A549 (cell line): ENCODE data around the gene ROR2. TPM values are rescaled to one million over a fixed set of nuclear protein-coding genes. Genes with fewer than 3 reads are reported as not detected.

ENCODE experiments used
- ATAC-seq, 2 experiments: fragments of 200-7000 bp in 1 of 2; fragments of >200 bp in 1 of 2; cut with Nextera tagmentation in 1 of 2; cut with Tn5 transposase in 1 of 2; 3 replicates each; pipeline versions ENCODE4 v1.8.0 to v1.9.1; 2018 to 2020; ENCODE audit warnings: mild to moderate bottlenecking in 1 of 2, moderate library complexity in 1 of 2
- CTCF ChIA-PET: fragments of 300-600 bp; sonication (Branson Sonifier 250); formaldehyde crosslinking; extraction: SDS; loops from one replicate; lab custom pipeline; 2021; ENCODE audit warnings: antibody characterized with exemption, inconsistent platforms; lab: Yijun Ruan, JAX
- POLR2A ChIA-PET: fragments of 350-600 bp; formaldehyde crosslinking; extraction: SDS; loops from one replicate; lab custom pipeline; 2021; ENCODE audit warnings: antibody characterized with exemption, inconsistent platforms; lab: Yijun Ruan, JAX
- DNase-seq, 2 experiments: peaks; one replicate each; pipeline versions ENCODE4 v3.0.0 to v3.0.0-alpha.2; 2011 to 2016; ENCODE audit warnings: low read depth in 1 of 2, low spot score in 1 of 2
- FAIRE-seq: peaks from 2 replicates; lab custom pipeline; 2011; peaks lifted over from hg19 to GRCh38; lab: Jason Lieb, UNC
- H3K27ac ChIP-seq, 2 experiments: fragments of >200 bp; sonication (Bioruptor Twin); formaldehyde crosslinking; 3 replicates each; pipeline ENCODE4 v1.5.1; 2016 to 2017
- H3K4me1 ChIP-seq: fragments of >200 bp; sonication (Bioruptor Twin); formaldehyde crosslinking; 3 replicates; pipeline ENCODE4 v1.6.1; 2016
- H3K4me2 ChIP-seq: fragments of >200 bp; sonication (Bioruptor Twin); formaldehyde crosslinking; 3 replicates; pipeline ENCODE4 v1.6.1; 2016
- H3K4me3 ChIP-seq: fragments of >200 bp; sonication (Bioruptor Twin); formaldehyde crosslinking; 3 replicates; pipeline ENCODE4 v1.5.1; 2016
- H3K9me3 ChIP-seq: fragments of >200 bp; sonication (Bioruptor Twin); formaldehyde crosslinking; 3 replicates; pipeline ENCODE4 v1.6.1; 2016
- ATOH8 ChIP-seq: fragments of 250-450 bp; sonication (Bioruptor Pico); IDR thresholded peaks from 2 replicates; pipeline ENCODE4 v1.5.0; 2020; ENCODE audit warnings: low read depth, mild to moderate bottlenecking, moderate library complexity
- BCL3 ChIP-seq: fragments of >200 bp; sonication (Bioruptor Twin); formaldehyde crosslinking; IDR thresholded peaks from 3 replicates; pipeline ENCODE4 v1.6.1; 2016
- BHLHE40 ChIP-seq: IDR thresholded peaks from 2 replicates; pipeline ENCODE4 v1.6.1; 2012; ENCODE audit warnings: low read depth, low read length, inconsistent platforms
- CBX2 ChIP-seq: fragments of 200-600 bp; sonication (generic); IDR thresholded peaks from 2 replicates; pipeline ENCODE4 v1.6.1; 2016; ENCODE audit warnings: low read depth, mild to moderate bottlenecking, borderline replicate concordance
- E2F6 ChIP-seq: IDR thresholded peaks from 2 replicates; pipeline ENCODE4 v1.6.1; 2012; ENCODE audit warnings: low read depth, borderline replicate concordance
- EHMT2 ChIP-seq: fragments of 200-600 bp; sonication (generic); IDR thresholded peaks from 2 replicates; pipeline ENCODE4 v1.6.1; 2016; ENCODE audit warnings: antibody characterized with exemption, low read depth, mild to moderate bottlenecking, moderate library complexity
- ELK1 ChIP-seq: fragments of 150-350 bp; IDR thresholded peaks from 2 replicates; pipeline ENCODE4 v1.6.1; 2014; ENCODE audit warnings: low read depth, mild to moderate bottlenecking, low read length
- HEYL ChIP-seq: fragments of 250-450 bp; sonication (Bioruptor Pico); IDR thresholded peaks from 2 replicates; pipeline ENCODE4 v1.8.0; 2021; ENCODE audit warnings: mild to moderate bottlenecking, moderate library complexity
- HMGXB4 ChIP-seq: fragments of 250-450 bp; sonication (Bioruptor Pico); IDR thresholded peaks from 2 replicates; pipeline ENCODE4 v1.5.0; 2021; ENCODE audit warnings: mild to moderate bottlenecking, moderate library complexity, borderline replicate concordance
- HOXA7 ChIP-seq: fragments of 250-450 bp; sonication (Bioruptor Pico); IDR thresholded peaks from 2 replicates; pipeline ENCODE4 v1.5.0; 2020; ENCODE audit warnings: mild to moderate bottlenecking, moderate library complexity
- JUNB ChIP-seq: fragments of >200 bp; sonication (Bioruptor Twin); formaldehyde crosslinking; IDR thresholded peaks from 2 replicates; pipeline ENCODE4 v1.6.1; 2016
- KDM1A ChIP-seq: fragments of 200-600 bp; sonication (generic); IDR thresholded peaks from 2 replicates; pipeline ENCODE4 v1.6.1; 2016; ENCODE audit warnings: low read depth, mild to moderate bottlenecking
- MAFK ChIP-seq: fragments of 450-650 bp; IDR thresholded peaks from 2 replicates; pipeline ENCODE4 v1.6.1; 2014; ENCODE audit not compliant: partially characterized antibody
- MYC ChIP-seq: IDR thresholded peaks from 2 replicates; pipeline ENCODE4 v1.6.1; 2012; ENCODE audit warnings: mild to moderate bottlenecking, inconsistent platforms, low read length, improper control_type of control experiment, borderline replicate concordance
- NPAS2 ChIP-seq: fragments of 250-450 bp; sonication (Bioruptor Pico); IDR thresholded peaks from 2 replicates; pipeline ENCODE4 v1.8.0; 2022; ENCODE audit warnings: mild to moderate bottlenecking, moderate library complexity, borderline replicate concordance
- POLR2A ChIP-seq: IDR thresholded peaks from 2 replicates; pipeline ENCODE4 v1.6.1; 2012; ENCODE audit warnings: mild to moderate bottlenecking, low read length
- POLR2AphosphoS2 ChIP-seq: conservative IDR thresholded peaks from 2 replicates; pipeline ENCODE4 v1.6.1; 2012; ENCODE audit warnings: low read length, improper control_type of control experiment, inconsistent platforms
- RAD21 ChIP-seq, 2 experiments: fragments of >200 bp in 1 of 2; sonication (Bioruptor Twin) in 1 of 2; formaldehyde crosslinking in 1 of 2; IDR thresholded peaks in 1 of 2; conservative IDR thresholded peaks in 1 of 2; 2 replicates in 1 of 2; 3 replicates in 1 of 2; pipeline ENCODE4 v1.6.1; 2012 to 2018; ENCODE audit warnings: inconsistent platforms in 1 of 2
- REST ChIP-seq: fragments of 200-600 bp; sonication (generic); IDR thresholded peaks from 2 replicates; pipeline ENCODE4 v1.6.1; 2016; ENCODE audit warnings: antibody characterized with exemption, mild to moderate bottlenecking, moderate library complexity
- TFCP2L1 ChIP-seq: fragments of 250-450 bp; sonication (Bioruptor Pico); IDR thresholded peaks from 2 replicates; pipeline ENCODE4 v1.5.0; 2021; ENCODE audit warnings: mild to moderate bottlenecking
- TP53 ChIP-seq: fragments of 250-450 bp; sonication (Bioruptor Pico); IDR thresholded peaks from 2 replicates; pipeline ENCODE4 v1.5.0; 2021; ENCODE audit warnings: mild to moderate bottlenecking, moderate library complexity
- ZNF302 ChIP-seq: fragments of 250-450 bp; sonication (Bioruptor Pico); IDR thresholded peaks from 2 replicates; pipeline ENCODE4 v1.9.0; 2021; ENCODE audit warnings: inconsistent platforms, mild to moderate bottlenecking, moderate library complexity
- ZSCAN20 ChIP-seq: fragments of 250-450 bp; sonication (Bioruptor Pico); IDR thresholded peaks from 2 replicates; pipeline ENCODE4 v1.8.0; 2022; ENCODE audit warnings: mild to moderate bottlenecking, moderate library complexity
- WGBS: methylation state at CpG from one replicate; pipeline ENCODE4 v1.1.6; 2017; ENCODE audit errors: missing lambda C conversion rate; 5-methylcytosine and 5-hydroxymethylcytosine counted together
- polyA plus RNA-seq, 4 experiments: library from polyadenylated mRNA; depleted of rRNA in 3 of 4; stranded (reverse); fragments of >200 nt; fragmentation: RNase III in 1 of 4; extraction: RNeasy Plus Mini Kit Qiagen cat#74134 plus additional on column Dnase treatment in 1 of 4; gene quantifications; 2 replicates in 3 of 4; 3 replicates in 1 of 4; pipeline ENCODE4 v1.2.3, GENCODE V29; 2011 to 2017

The ROR2 gene
- polyA plus RNA-seq, 2 of the 4 experiments (the other 2 are of a cell fraction): 0.12 to 0.53 TPM

DNA sequence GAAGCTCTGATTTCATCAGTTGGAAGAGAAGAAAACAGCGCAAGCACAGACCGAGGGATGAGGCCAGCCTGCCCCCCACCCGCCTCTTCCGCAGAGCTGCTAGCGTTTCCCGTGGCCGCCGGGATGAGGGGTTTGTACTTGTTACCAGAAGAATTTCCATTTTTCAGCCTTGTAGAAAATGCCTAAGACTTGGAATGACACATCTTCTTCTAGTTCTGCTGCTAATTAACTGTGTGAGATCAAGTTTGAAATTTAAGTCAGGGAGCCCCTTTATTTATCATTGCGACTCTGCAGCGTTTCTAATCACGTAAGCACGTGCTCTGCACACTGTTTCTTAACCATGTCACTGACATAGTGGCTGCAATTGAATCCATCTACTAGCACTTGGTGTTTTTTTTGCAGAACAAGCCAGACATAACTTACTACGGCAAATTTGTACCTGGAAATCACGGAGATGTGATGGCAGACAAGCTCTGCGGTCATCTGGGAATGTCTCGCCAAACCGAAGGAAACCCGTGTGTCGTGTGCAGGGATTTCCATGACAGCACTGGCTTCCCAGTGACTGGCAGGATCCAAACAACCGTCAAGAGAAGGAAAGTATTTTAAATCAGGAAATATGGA is 41.8 kb upstream of the ROR2 start:
- ATAC-seq (no peak), DNase-seq (no peak)
- ChIA-PET CTCF (interaction anchor here (0.7 to 2.6 kb wide), 5 partner anchors 10 to 59 kb away, joined by 3 to 7 read pairs (median 3); no protein-coding TSS in a partner anchor), POLR2A (no interaction called here)
- no peaks in the 10 kb centered on the region for H3K9me3 ChIP-seq
- no peak overlapping the region for H3K4me2 ChIP-seq
- no peak overlapping the region for H3K4me3 ChIP-seq
- WGBS: 76% methylated on average over 20 of the region's 20 CpGs
- H3K27ac ChIP-seq: no peak overlapping the region
- TF ChIP-seq BCL3 (no peak), HEYL (CRISPR knock-in tag) (no peak), EHMT2 (no peak), HOXA7 (CRISPR knock-in tag) (no peak), MYC (no peak), CBX2 (no peak), TFCP2L1 (CRISPR knock-in tag) (no peak), HMGXB4 (CRISPR knock-in tag) (no peak), TP53 (no peak), RAD21 (conservative IDR thresholded peaks at IDR 0.05 in 1 of 2, IDR thresholded peaks at IDR 0.05 in 1 of 2) (no peak), POLR2AphosphoS2 (no peak), ZNF302 (CRISPR knock-in tag) (no peak), ATOH8 (CRISPR knock-in tag) (no peak)
- TF ChIP-seq, all 56 proteins: peak for 0
- no peak for FAIRE-seq
- peaks cover 7% of the 10 kb centered on the region; the same call in 2 of the 3 replicates for H3K4me1 ChIP-seq

DNA sequence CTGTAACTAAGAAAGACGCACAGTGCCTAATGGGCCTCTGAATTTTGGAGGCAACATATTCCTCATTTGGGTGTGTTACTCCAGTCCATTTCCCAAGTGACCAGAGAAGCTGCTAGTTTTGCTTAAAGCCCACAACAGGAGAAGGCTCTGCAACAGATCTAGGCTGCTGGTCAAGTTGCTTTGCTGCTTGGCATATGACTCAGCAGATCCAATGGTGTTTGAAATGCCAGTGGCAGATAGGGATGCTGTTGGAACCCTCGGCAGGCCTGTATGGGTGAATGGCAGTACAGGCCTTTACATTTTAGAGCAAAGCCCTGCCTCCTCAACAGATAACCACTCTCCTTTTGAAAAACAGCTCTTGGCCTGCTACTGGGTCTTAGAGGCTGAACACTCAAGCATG is 36.2 kb upstream of the ROR2 start:
- ATAC-seq (no peak), FAIRE-seq (no peak), DNase-seq (no peak)
- TF ChIP-seq MAFK (peak; percentile 17), POLR2A (no peak), NPAS2 (CRISPR knock-in tag) (no peak), JUNB (no peak), ZNF302 (CRISPR knock-in tag) (no peak)
- WGBS: 34% methylated on average over 2 of the region's 2 CpGs
- Histone ChIP-seq H3K9me3 (no peaks in the 10 kb centered on the region), H3K4me3 (no peak overlapping the region), H3K27ac (no peak overlapping the region), H3K4me2 (no peak overlapping the region), H3K4me1 (no peaks in the 10 kb centered on the region)
- ChIA-PET CTCF (interaction anchor here (3.6 kb wide), 1 partner anchor 35 kb away, joined by 14 read pairs; the partner anchor contains the start of gene ROR2), POLR2A (no interaction called here)

- Histone ChIP-seq H3K4me1 (no peaks in the 10 kb centered on the region), H3K4me2 (no peak overlapping the region), H3K4me3 (no peak overlapping the region), H3K27ac (no peak overlapping the region), H3K9me3 (no peaks in the 10 kb centered on the region)
- WGBS: 54% methylated on average over 2 of the region's 2 CpGs
- no peak for DNase-seq
- POLR2A ChIA-PET: no interaction called here
- ATAC-seq: no peak
- no peak for FAIRE-seq
- CTCF ChIA-PET: interaction anchor here (1.2 to 3.6 kb wide), 2 partner anchors 31 to 35 kb away, joined by 3 to 14 read pairs; partner anchors contain the start of gene ROR2
- no peak for TF ChIP-seq RAD21 (conservative IDR thresholded peaks at IDR 0.05 in 1 of 2, IDR thresholded peaks at IDR 0.05 in 1 of 2)
- no peak for TF ChIP-seq BHLHE40
- TF ChIP-seq ZSCAN20: no peak
- no peak for TF ChIP-seq E2F6
- TF ChIP-seq ELK1: no peak
- no peak for TF ChIP-seq KDM1A
- TF ChIP-seq TP53: no peak
- no peak for TF ChIP-seq REST
- TF ChIP-seq TFCP2L1 (CRISPR knock-in tag): no peak
- no peak for TF ChIP-seq POLR2AphosphoS2
Measured at GRCh38 chr9:91985692-91986091, 35.7 kb upstream of the ROR2 start.
